Cardiac fibroblast (primary cell): ENCODE results near the gene MIEF2.

Experiments
- DNase-seq, 2 donors: peaks; one replicate each; pipeline versions ENCODE4 v3.0.0 to v3.0.0-alpha.2; 2010; ENCODE audit warnings: low read depth in 2 of 2
- H3K4me3 ChIP-seq, 2 donors: replicated peaks in 1 of 2; 1 replicate in 1 of 2; 2 replicates in 1 of 2; pipeline ENCODE4 v1.5.1; 2011; ENCODE audit warnings: low read depth in 2 of 2, low read length in 2 of 2, mild to moderate bottlenecking in 2 of 2, moderate library complexity in 1 of 2
- CTCF ChIP-seq: IDR thresholded peaks from one replicate; pipeline ENCODE4 v1.5.1; 2011; ENCODE audit warnings: low read depth, mild to moderate bottlenecking, low read length, inconsistent platforms

Gene MIEF2

GRCh38 chr17:18254888-18255649, 5.4 kb upstream of the MIEF2 start:
- DNase-seq: no peak
- H3K4me3 ChIP-seq: no peak overlapping the region
- TF ChIP-seq CTCF: no peak

GRCh38 chr17:18256351-18256750, 4.1 kb upstream of the MIEF2 start:
- no peak for TF ChIP-seq CTCF
- no peak for DNase-seq
- no peak overlapping the region for H3K4me3 ChIP-seq

GRCh38 chr17:18256776-18257175, 3.7 kb upstream of the MIEF2 start:
- no peak for TF ChIP-seq CTCF
- H3K4me3 ChIP-seq: no peak overlapping the region
- DNase-seq: no peak

GRCh38 chr17:18257268-18257981, 3.0 kb upstream of the MIEF2 start:
- peak overlapping the region; percentile 66 to 86 for H3K4me3 ChIP-seq
- DNase-seq: no peak
- TF ChIP-seq CTCF: no peak

GRCh38 chr17:18257982-18258355, 2.5 kb upstream of the MIEF2 start:
- TF ChIP-seq CTCF: no peak
- H3K4me3 ChIP-seq: peak overlapping the region; percentile 66 to 86
- DNase-seq: peak; percentile 62 to 76

GRCh38 chr17:18258356-18259038, 2.0 kb upstream of the MIEF2 start, which contains the start of gene FLII:
Gene FLII (minus strand): TSS chr17:18258738. CDS start chr17:18258690, 48 bp downstream.
- H3K4me3 ChIP-seq: peak within 1 kb of the TSS; percentile 66 to 86
- DNase-seq: peak in 1 of 2 donors; percentile 29
- TF ChIP-seq CTCF: no peak
